Measurements from ENCODE around the gene TRAP1. TPM values are rescaled to one million over a fixed set of nuclear protein-coding genes. Genes with fewer than 3 reads are reported as not detected.

Gene TRAP1
- total RNA-seq, 1 experiment from 2014 or later, result 382 TPM

DNA sequence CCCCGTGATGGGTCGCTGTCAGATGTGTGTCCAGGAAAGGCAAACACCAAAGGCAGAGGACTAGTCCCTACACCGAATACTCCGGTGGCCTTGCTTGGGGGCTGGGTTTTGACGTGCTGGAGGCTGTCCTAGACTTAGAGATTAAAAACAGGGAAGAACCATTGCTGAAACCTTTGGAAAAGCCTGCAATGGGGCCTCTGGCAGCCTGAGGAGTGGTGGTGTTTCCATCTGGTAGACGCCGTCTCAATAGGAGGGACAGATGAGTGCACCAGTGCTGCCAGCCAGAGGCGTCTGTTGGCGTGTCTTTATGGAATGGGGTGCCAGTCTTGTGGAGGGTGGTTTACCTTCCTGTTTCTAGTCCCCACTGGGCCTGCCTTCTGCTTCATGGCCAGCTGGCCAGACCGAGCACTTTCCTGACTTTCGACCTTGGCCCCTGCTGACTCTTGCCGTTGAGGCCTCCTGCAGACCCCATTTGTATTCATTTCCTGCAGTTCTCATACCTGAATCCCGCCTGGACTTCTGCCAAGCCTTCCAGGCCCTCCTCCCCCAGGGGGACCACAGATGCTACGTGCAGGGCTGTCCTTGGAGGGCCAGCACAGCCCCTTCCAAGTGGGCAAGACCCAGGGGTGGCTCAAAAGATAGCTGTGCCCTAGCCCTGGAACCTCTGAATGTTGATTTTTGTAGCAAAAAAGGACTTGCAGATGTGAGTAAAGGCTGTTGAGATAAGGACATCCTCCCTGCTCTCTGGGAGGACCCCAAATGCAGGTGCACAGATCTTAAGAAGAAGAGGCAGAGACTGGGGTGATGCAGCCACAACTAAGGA lies 64.7 kb downstream of the TRAP1 start:
- no peak overlapping the region for H3K4me3 ChIP-seq (ENCODE audit: low read length)
- no TSS peak for BruUV-seq (replicated peaks)
- ATAC-seq, result no peak

DNA sequence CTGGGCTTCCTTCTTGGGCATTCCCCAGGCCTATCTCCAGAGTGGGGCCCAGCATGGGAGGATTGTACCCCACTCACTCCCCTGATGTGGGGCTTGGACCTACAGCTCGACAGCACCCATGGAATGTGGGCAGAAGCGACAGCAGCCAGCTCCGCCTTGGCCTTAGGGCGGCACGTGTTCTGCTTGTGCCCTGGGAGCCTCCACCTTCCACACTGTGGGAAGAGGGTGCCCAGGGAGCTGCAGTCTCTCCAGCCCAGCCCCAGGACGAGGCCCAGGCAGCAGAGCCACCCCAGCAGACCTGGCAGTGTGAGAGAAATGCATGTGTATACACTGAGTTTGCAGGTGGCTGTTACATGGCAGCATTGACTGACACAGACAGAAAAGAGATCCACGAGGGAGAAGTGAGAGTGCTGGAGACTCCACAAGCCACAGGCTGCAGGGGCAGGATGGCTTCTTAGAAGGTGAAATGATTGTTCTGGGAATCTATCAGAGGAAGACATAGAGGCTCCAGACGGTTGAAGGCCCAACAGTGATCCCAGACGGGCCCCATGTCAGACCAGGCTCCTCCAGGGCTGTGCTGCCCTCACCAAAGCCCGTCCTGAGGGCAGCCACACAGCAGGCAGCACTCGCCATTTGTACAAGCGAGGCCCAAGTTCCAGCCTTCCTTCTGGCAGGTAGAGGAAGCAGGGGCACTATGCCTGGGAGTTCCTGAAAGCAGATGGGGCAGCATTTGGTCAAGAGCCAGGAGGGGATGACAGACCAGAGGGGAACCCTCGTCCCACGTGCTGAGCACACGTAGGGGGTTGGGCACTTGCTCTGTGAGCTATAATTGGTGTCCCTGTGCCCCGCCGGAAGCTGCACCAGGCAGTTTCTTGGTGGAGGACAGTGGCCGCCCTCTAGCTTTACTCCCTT lies 65.6 kb downstream of the TRAP1 start:
- ATAC-seq, result no peak
- H3F3A ChIP-seq (ENCODE audit: low read length, unreplicated experiment), result no peaks in the 10 kb centered on the region
- H3K9me2 ChIP-seq (replicated peaks; ENCODE audit: low read length), result no peaks in the 10 kb centered on the region
- BruUV-seq (replicated peaks), result no TSS peak
- H3K27me3 ChIP-seq (ENCODE audit: low read length), result no peaks in the 10 kb centered on the region
- H3K79me2 ChIP-seq (ENCODE audit: low read length), result no peaks in the 10 kb centered on the region
- peaks cover 4% of the 10 kb centered on the region; the same call in 1 of the 2 replicates for H3K36me3 ChIP-seq (ENCODE audit: low read depth, low read length)
- ChIA-PET CTCF (no interaction called here), POLR2A (ENCODE audit: unreplicated experiment) (no interaction called here)
- H3K4me2 ChIP-seq (ENCODE audit: low read length), result no peak overlapping the region
- H4K20me1 ChIP-seq (ENCODE audit: low read length), result no peaks in the 10 kb centered on the region
- no peak overlapping the region for H3K27ac ChIP-seq (ENCODE audit: low read length)
- no peak for TF ChIP-seq EZH2 (IDR thresholded peaks at IDR 0.05; ENCODE audit: low read length, unreplicated experiment)
- TF ChIP-seq, protein P1, sequence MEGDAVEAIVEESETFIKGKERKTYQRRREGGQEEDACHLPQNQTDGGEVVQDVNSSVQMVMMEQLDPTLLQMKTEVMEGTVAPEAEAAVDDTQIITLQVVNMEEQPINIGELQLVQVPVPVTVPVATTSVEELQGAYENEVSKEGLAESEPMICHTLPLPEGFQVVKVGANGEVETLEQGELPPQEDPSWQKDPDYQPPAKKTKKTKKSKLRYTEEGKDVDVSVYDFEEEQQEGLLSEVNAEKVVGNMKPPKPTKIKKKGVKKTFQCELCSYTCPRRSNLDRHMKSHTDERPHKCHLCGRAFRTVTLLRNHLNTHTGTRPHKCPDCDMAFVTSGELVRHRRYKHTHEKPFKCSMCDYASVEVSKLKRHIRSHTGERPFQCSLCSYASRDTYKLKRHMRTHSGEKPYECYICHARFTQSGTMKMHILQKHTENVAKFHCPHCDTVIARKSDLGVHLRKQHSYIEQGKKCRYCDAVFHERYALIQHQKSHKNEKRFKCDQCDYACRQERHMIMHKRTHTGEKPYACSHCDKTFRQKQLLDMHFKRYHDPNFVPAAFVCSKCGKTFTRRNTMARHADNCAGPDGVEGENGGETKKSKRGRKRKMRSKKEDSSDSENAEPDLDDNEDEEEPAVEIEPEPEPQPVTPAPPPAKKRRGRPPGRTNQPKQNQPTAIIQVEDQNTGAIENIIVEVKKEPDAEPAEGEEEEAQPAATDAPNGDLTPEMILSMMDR (conservative IDR thresholded peaks at IDR 0.05; ENCODE audit: low read depth, low read length), result no peak
- no peak for TF ChIP-seq EZH2phosphoT487 (IDR thresholded peaks at IDR 0.05; ENCODE audit: borderline replicate concordance, low read length)
- no peaks in the 10 kb centered on the region for H3K9me3 ChIP-seq (ENCODE audit: low read length)
- no peak overlapping the region for H3K4me3 ChIP-seq (ENCODE audit: low read length)
- peaks cover 7% of the 10 kb centered on the region for H3K4me1 ChIP-seq (ENCODE audit: insufficient read depth, low read length)
- H3K9ac ChIP-seq (ENCODE audit: low read length), result no peak overlapping the region
- H2AFZ ChIP-seq (ENCODE audit: low read length), result no peak overlapping the region
- intact Hi-C loops (cut with micrococcal nuclease), result no loop called here
- DNase-seq, result no peak

More for the DNA sequence above, 64.7 kb downstream of the TRAP1 start:
- POLR2A ChIA-PET (ENCODE audit: unreplicated experiment), result no interaction called here
- Histone ChIP-seq H3K27me3 (ENCODE audit: low read length) (no peaks in the 10 kb centered on the region), H3K36me3 (ENCODE audit: low read depth, low read length) (peaks cover 4% of the 10 kb centered on the region; the same call in 1 of the 2 replicates), H3K9ac (ENCODE audit: low read length) (no peak overlapping the region), H3K79me2 (ENCODE audit: low read length) (no peaks in the 10 kb centered on the region), H3K9me2 (replicated peaks; ENCODE audit: low read length) (no peaks in the 10 kb centered on the region), H3K4me1 (ENCODE audit: insufficient read depth, low read length) (no peaks in the 10 kb centered on the region), H2AFZ (ENCODE audit: low read length) (no peak overlapping the region), H3K4me2 (ENCODE audit: low read length) (no peak overlapping the region), H4K20me1 (ENCODE audit: low read length) (no peaks in the 10 kb centered on the region), H3F3A (ENCODE audit: low read length, unreplicated experiment) (no peaks in the 10 kb centered on the region), H3K9me3 (ENCODE audit: low read length) (no peaks in the 10 kb centered on the region), H3K27ac (ENCODE audit: low read length) (no peak overlapping the region)
- intact Hi-C loops (cut with micrococcal nuclease), result no loop called here
- no peak for DNase-seq
- TF ChIP-seq EZH2phosphoT487 (IDR thresholded peaks at IDR 0.05; ENCODE audit: borderline replicate concordance, low read length) (no peak), EZH2 (IDR thresholded peaks at IDR 0.05; ENCODE audit: low read length, unreplicated experiment) (no peak)
- TF ChIP-seq, protein P1 (conservative IDR thresholded peaks at IDR 0.05; ENCODE audit: low read depth, low read length), result no peak
- CTCF ChIA-PET, result no interaction called here

Measured in PC-3 (cell line).